H1 (cell line): ENCODE results near the gene LCE1F. TPM values are rescaled to one million over a fixed set of nuclear protein-coding genes. Genes with fewer than 3 reads are reported as not detected.

Experiments
- polyA plus RNA-seq, 7 experiments: library from polyadenylated mRNA; depleted of rRNA in 3 of 7; stranded (reverse) in 5 of 7; unstranded in 2 of 7; fragments of >200 nt in 5 of 7; fragments of 200-250 nt in 2 of 7; gene quantifications; 1 replicate in 5 of 7; 2 replicates in 1 of 7; 4 replicates in 1 of 7; pipeline versions ENCODE4 v1.2.1 to v1.2.3, GENCODE V29; 2011 to 2013; ENCODE audit warnings: missing spikeins in 2 of 7, mixed read lengths in 2 of 7
- total RNA-seq: library from RNA; stranded (reverse); fragmentation: NEBNext Ultra II Directional; extraction: Animal tissue kit (Norgen Biotek cat#: 25700); gene quantifications from 2 replicates; pipeline ENCODE4 v1.2.1, GENCODE V29; 2021

LCE1F gene
- total and polyA plus RNA-seq, 2 of the 8 experiments (the other 6 are each of a cell fraction or from before 2014, with no cell fraction given): not detected

Other genes starting within 250 kb of the LCE1F start
- not detected in 2 replicates for gene LCE3E, start 208.4 kb upstream of the LCE1F start, total RNA-seq
- gene LCE3E, start 208.4 kb upstream of the LCE1F start, polyA plus RNA-seq (2011; rRNA removed): not detected in 2 replicates
- not detected in 2 replicates for gene LCE3D, start 194.6 kb upstream of the LCE1F start, total RNA-seq
- not detected in 2 replicates for gene LCE3D, start 194.6 kb upstream of the LCE1F start, polyA plus RNA-seq (2011; rRNA removed)
- gene LCE3C, start 174.9 kb upstream of the LCE1F start, total RNA-seq: not detected in 2 replicates
- gene LCE3C, start 174.9 kb upstream of the LCE1F start, polyA plus RNA-seq (2011; rRNA removed): not detected in 2 replicates
- not detected in 2 replicates for gene LCE3B, start 161.3 kb upstream of the LCE1F start, total RNA-seq
- gene LCE3B, start 161.3 kb upstream of the LCE1F start, polyA plus RNA-seq (2011; rRNA removed): not detected in 2 replicates
- not detected in 2 replicates for gene LCE3A, start 152.0 kb upstream of the LCE1F start, total RNA-seq
- gene LCE3A, start 152.0 kb upstream of the LCE1F start, polyA plus RNA-seq (2011; rRNA removed): not detected in 2 replicates
- gene LCE2D, start 111.8 kb upstream of the LCE1F start, total RNA-seq: not detected in 2 replicates
- not detected in 2 replicates for gene LCE2D, start 111.8 kb upstream of the LCE1F start, polyA plus RNA-seq (2011; rRNA removed)
- not detected in 2 replicates for gene LCE2C, start 99.9 kb upstream of the LCE1F start, total RNA-seq
- not detected in 2 replicates for gene LCE2C, start 99.9 kb upstream of the LCE1F start, polyA plus RNA-seq (2011; rRNA removed)
- gene LCE2B, start 89.0 kb upstream of the LCE1F start, total RNA-seq: not detected in 2 replicates
- gene LCE2B, start 89.0 kb upstream of the LCE1F start, polyA plus RNA-seq (2011; rRNA removed): not detected in 2 replicates
- not detected in 2 replicates for gene LCE2A, start 76.8 kb upstream of the LCE1F start, total RNA-seq
- gene LCE2A, start 76.8 kb upstream of the LCE1F start, polyA plus RNA-seq (2011; rRNA removed): not detected in 2 replicates
- not detected in 2 replicates for gene LCE4A, start 67.0 kb upstream of the LCE1F start, total RNA-seq
- gene LCE4A, start 67.0 kb upstream of the LCE1F start, polyA plus RNA-seq (2011; rRNA removed): not detected in 2 replicates
- gene KPRP, start 17.1 kb upstream of the LCE1F start, total RNA-seq: not detected in 2 replicates
- not detected in 2 replicates for gene KPRP, start 17.1 kb upstream of the LCE1F start, polyA plus RNA-seq (2011; rRNA removed)
- gene LCE1E, start 11.1 kb downstream of the LCE1F start, total RNA-seq: not detected in 2 replicates
- not detected in 2 replicates for gene LCE1E, start 11.1 kb downstream of the LCE1F start, polyA plus RNA-seq (2011; rRNA removed)
- not detected in 2 replicates for gene LCE1D, start 21.6 kb downstream of the LCE1F start, total RNA-seq
- gene LCE1D, start 21.6 kb downstream of the LCE1F start, polyA plus RNA-seq (2011; rRNA removed): not detected in 2 replicates
- not detected in 2 replicates for gene LCE1C, start 31.5 kb downstream of the LCE1F start, total RNA-seq
- not detected in 2 replicates for gene LCE1C, start 31.5 kb downstream of the LCE1F start, polyA plus RNA-seq (2011; rRNA removed)
- gene LCE1B, start 36.8 kb downstream of the LCE1F start, total RNA-seq: not detected in 2 replicates
- not detected in 2 replicates for gene LCE1B, start 36.8 kb downstream of the LCE1F start, polyA plus RNA-seq (2011; rRNA removed)
- gene LCE1A, start 52.3 kb downstream of the LCE1F start, total RNA-seq: not detected in 2 replicates
- not detected in 2 replicates for gene LCE1A, start 52.3 kb downstream of the LCE1F start, polyA plus RNA-seq (2011; rRNA removed)
- not detected in 2 replicates for gene LCE6A, start 67.7 kb downstream of the LCE1F start, total RNA-seq
- not detected in 2 replicates for gene LCE6A, start 67.7 kb downstream of the LCE1F start, polyA plus RNA-seq (2011; rRNA removed)
- gene LCE7A, start 84.9 kb downstream of the LCE1F start, total RNA-seq: not detected in 2 replicates
- gene LCE7A, start 84.9 kb downstream of the LCE1F start, polyA plus RNA-seq (2011; rRNA removed): not detected in 2 replicates
- not detected in 2 replicates for gene SMCP, start 103.2 kb downstream of the LCE1F start, total RNA-seq
- gene SMCP, start 103.2 kb downstream of the LCE1F start, polyA plus RNA-seq (2011; rRNA removed): not detected in 2 replicates
- gene IVL, start 133.4 kb downstream of the LCE1F start, total RNA-seq: not detected in 2 replicates
- not detected in 2 replicates for gene IVL, start 133.4 kb downstream of the LCE1F start, polyA plus RNA-seq (2011; rRNA removed)
- not detected in 2 replicates for gene SPRR5, start 172.1 kb downstream of the LCE1F start, total RNA-seq
- not detected in 2 replicates for gene SPRR5, start 172.1 kb downstream of the LCE1F start, polyA plus RNA-seq (2011; rRNA removed)
- gene SPRR4, start 195.5 kb downstream of the LCE1F start, total RNA-seq: not detected in 2 replicates
- not detected in 2 replicates for gene SPRR4, start 195.5 kb downstream of the LCE1F start, polyA plus RNA-seq (2011; rRNA removed)
- not detected in 2 replicates for gene SPRR1A, start 208.9 kb downstream of the LCE1F start, total RNA-seq
- gene SPRR1A, start 208.9 kb downstream of the LCE1F start, polyA plus RNA-seq (2011; rRNA removed): not detected in 2 replicates
- gene SPRR3, start 226.6 kb downstream of the LCE1F start, total RNA-seq: not detected in 2 replicates
- gene SPRR3, start 226.6 kb downstream of the LCE1F start, polyA plus RNA-seq (2011; rRNA removed): not detected in 2 replicates